Measurements from ENCODE around the gene KDM3B.
"Not testable (repeated sequence)": the region's sequence is repeated elsewhere in the genome, so short reads cannot be mapped to it uniquely, and the experiment has no call there.

The KDM3B gene

DNA sequence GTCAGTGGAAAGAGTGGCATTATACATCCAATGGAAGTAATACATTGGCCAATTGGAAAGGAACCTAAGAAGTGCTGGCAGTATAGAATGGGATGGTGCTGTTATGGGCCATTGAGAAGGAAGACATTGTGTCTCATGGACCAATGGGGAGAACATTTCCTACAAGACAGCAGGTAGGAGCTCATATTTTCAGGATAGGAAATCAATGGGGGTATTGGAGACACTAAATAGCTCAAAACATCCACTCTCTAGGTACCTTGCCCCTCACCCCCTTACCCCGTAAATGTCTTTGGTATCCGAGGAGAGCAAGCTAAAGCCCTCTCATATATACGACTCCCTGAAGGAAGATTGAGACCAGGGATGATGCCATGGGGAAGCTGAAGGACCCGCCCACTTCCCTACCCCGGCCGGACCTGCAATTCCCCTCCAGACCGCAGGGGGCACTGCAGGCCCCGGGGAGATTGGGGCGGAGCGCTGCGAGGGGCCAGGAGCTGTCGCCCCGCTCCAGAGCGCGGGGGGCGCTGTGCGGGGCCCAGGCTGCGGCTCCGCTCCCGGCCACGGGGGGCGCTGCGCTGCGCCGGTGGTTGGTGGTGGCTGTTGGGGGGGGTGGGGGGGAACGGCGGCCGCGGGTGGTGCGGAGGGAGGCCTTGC lies at the start of gene KDM3B:
Gene KDM3B (plus strand): TSS at position 615 of the 651 bp plus-strand sequence. CDS start 111 bp downstream, outside the sequence.
- peak; percentile 68 for DNase-seq (ENCODE audit: low read depth)

GRCh38 chr5:138303372-138303771 lies 49.1 kb upstream of the KDM3B start:
- DNase-seq (ENCODE audit: low read depth) = no peak

GRCh38 chr5:138305797-138306196 lies 46.7 kb upstream of the KDM3B start:
- DNase-seq (ENCODE audit: low read depth) = no peak

DNA sequence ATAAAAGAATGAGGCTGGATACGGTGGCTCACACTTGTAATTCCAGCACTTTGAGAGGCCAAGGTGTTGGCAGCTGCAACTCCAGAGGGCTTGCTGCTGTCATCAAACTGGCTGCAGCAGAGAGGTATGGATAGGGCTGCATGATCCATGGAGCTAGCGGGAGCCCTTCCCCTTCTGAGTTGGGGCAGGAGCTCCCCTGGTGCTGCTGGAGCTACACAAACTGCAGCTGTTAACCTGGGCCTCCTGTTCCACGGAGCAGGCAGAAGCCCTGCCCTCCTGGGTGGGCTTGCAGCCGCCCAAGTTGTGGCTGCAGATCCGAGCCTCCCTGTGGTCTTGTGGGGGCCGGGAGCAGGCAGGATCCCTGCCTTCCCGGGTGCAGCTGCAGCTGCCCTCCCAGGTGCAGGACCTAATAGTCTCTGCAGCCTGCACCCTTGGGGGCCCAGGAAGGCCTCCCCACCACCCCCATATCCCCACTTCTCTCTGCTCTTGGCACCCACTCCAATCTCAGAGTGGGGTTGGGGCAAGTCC lies 36.7 kb upstream of the KDM3B start:
- DNase-seq (ENCODE audit: low read depth) = no peak

GRCh38 chr5:138316355-138316754 lies 36.1 kb upstream of the KDM3B start:
- no peak for DNase-seq (ENCODE audit: low read depth)

GRCh38 chr5:138318211-138318610 lies 34.3 kb upstream of the KDM3B start:
- DNase-seq (ENCODE audit: low read depth) = not testable (repeated sequence)

DNA sequence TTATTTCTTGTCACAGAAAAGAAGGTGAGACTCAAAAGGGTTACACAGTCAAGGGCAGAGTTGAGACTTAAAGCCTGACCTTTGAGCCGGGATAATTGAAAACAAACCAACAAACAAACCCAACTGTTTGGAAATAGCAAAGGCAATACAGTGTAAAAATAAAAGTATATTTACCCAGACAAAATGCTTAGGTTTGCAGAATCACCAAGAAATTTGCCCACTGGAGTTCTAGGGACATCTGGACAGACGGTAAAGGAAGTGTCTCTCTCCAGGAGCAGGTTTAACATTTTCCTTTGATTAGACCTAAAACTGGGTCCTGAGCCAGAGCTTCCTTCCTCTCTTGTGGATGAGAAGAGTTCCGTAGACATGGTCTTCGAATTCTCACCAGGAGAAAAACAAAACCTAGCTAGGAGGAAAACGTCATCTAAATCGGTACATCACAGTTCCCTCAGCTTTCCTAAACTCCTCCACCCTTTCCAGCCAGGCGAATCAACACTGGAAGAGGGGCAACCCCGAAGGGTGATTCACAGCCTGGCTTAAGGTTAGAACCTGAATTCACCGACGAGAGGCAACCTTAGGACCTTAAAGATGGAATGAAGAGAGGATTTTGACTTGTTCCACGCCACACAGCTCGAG lies 21.6 kb upstream of the KDM3B start:
- no peak for DNase-seq (ENCODE audit: low read depth)

DNA sequence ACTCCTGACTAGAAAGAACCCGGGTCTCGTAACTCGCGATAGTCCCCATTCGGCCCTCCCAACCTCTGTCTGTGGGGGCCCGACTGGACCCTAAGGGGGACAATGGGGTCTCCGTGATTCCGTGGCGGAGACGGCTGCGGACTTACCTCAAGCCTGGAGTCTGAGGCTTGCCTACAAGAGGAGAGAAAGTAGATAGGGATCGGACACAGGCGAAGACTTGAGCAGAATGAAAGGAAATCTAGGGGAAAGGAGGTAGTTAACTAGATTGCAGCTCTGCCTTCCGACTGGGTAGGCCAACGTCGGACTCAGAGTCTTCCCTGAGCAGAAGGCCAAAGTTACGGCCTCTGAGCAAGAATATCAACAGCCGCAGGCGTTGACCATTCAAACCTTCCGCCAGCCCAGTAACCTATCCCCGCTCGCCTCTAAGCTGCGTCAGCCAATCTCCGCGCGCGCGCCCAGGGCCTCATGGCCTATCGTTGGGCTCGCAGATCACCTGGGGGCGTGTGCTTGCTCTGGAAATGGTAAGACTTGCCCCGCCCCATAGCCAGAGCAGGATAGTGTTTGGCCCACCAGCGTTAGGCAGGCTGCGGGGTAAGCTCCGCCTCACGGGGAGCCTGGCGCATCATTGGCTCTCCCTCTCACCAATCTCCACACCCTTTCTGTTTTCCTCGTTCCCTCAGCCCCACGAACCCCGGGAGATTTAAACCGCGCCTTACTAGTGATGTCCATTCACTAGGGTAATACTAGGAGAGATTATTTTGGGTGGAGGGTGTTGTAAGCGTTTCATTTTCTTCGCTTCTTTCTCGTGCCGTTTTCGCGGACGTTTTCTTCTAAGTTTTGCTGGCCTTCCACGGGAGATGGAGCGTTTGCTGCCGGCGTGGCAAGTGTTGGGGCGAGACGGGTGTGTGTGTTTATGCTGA lies 20.8 kb upstream of the KDM3B start, which contains the start of gene CDC25C:
Gene CDC25C (minus strand): TSS at position 356 of the 920 bp plus-strand sequence. CDS start 624 bp downstream, outside the sequence.
- peak; percentile 90 for DNase-seq (ENCODE audit: low read depth)

DNA sequence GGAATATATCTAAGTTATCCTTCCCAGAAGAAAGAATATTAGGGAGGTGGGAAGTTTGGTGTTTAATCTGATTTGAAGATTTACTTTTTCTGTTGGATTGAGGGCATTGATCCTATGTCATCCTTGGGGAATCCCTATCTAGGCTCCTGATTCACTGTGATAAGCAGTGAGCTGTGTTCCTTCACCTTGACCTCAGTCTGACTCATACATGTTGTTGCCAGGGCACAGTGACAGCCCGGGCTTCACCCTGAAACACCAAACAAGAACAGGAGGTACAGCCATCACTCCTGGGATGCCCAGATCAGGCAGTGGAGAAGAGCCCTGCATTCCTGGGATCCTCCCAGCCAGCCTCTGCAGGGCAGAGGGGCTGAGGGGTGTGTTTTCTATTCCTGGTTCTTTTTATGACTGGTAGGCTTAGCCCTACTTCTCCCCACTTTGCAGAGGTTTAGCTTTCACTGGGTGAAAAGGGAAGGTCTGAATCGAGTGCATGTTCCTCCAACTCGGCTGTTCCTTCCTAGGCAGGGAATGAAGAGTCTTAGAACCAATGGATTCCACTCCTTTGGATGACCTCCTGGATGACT lies 17.5 kb upstream of the KDM3B start:
- DNase-seq (ENCODE audit: low read depth) = no peak

DNA sequence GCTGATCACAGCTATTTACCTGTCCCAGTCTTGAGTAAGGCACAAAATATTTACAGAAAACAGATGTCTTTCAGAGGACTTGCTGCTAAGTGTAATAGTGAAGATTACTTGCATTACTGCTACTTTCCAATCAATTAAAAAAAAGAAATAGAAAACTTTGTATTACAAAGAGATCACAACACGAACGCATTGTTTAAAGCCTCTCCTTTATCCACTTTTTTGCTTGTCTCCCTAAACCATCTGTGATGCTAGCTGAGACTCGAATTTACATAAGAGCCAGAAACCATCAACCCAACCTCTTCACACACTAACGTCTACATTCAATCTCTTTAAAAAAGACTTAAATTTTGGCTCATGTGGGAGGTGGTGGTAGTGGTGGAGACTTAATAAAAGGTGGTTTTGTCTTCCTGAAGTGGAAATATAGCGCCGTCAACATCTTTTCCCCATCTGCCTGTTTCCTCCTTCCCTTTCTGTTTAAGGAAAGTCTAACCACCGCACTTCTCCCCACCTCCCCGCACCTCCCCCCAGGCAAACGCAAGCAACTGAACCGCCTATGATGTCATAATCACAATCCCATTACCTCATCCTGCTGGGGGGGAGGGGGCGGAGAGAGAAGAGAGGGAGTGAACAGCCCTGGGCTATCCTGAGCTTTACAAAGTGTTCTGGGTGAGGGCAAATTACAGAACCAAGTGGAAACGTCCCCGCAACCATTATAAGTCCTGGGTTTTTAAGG lies 15.4 kb upstream of the KDM3B start:
- DNase-seq (ENCODE audit: low read depth) = peak; percentile 58

DNA sequence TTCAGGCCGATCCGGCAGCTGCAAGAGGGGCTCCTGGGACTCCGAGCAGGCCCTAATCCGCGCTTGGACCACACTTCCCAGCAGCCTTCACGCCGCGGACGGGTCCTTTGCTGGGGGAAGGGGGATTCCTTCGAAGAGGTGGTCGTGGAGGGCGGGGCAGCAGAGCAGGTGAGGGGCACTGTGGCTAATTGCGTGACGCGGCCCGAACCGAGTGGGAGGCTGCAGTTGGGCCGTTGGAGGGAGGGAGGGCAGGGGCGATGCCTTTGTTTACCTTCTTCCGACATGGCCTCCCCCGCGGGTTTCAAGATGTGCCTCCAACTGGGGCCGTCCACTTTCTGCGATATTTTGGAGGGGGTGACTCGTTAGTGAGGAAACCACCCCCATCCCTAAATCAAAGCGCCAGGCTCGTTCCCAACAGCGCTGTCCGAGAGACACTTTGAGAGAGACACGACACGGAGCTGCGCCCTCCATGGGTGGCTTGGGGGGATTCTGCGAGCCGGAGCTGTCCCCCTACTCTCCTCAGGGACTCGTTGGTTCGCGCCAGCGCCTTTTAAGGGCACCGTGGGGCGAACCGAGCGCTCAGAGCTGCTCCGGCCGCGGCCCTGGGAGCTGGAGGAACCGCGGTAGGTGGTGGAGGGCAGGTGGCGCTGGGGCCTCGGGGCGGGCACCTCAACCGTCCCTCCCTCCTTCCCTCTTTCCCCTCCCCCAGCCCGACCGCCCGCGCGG lies 14.6 kb upstream of the KDM3B start, which contains the start of gene FAM53C:
Gene FAM53C (plus strand): TSS at position 582 of the 726 bp plus-strand sequence. CDS start 3,070 bp downstream, outside the sequence.
- peak; percentile 88 for DNase-seq (ENCODE audit: low read depth)

- DNase-seq (ENCODE audit: low read depth) = no peak
These were observed 13.9 kb upstream of the KDM3B start for GRCh38 chr5:138338411-138339090.

- DNase-seq (ENCODE audit: low read depth) = no peak
These were observed 13.4 kb upstream of the KDM3B start for GRCh38 chr5:138339091-138339456.

DNA sequence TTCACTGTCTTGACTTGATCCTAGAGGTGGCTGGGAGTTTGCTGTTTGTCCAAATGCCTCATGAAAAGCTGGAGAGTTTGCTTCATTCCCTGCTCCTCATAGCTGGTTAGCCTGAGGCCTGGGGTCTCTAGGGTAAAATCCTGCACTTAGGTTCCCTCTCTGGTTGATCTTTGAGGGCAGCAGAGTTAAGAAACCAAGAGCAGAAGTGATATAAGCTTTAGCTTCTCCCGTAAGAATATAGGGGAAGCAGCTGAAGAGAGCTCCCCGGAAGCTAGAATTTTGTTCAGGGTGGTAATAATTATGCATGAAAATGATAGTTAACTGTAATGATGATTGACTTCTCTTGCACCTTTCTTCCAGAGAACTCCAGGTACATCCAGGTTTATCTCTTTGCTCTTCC lies 13.0 kb upstream of the KDM3B start:
- no peak for DNase-seq (ENCODE audit: low read depth)

DNA sequence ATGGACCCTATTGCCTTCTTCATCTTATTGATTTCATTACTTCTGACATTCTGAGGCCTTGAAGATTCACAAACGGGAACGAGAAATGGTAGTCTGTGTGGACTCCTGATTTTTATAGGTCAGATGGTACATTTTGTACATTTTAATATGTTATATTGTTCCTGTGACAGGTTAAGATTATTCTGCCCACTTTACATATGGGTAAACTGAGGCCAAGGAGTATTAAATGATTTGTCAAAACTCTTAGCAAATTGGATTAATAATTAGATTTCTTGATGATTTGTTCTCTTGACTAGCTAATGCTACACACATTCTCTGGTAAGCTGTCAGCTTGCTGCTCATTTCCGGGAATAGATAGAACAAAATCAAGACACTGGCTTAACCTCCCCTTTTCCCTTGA lies 12.5 kb upstream of the KDM3B start:
- DNase-seq (ENCODE audit: low read depth) = no peak

- DNase-seq (ENCODE audit: low read depth) = no peak
These were observed 7.4 kb upstream of the KDM3B start for GRCh38 chr5:138344887-138345622.

- DNase-seq (ENCODE audit: low read depth) = no peak
These were observed 5.6 kb upstream of the KDM3B start for GRCh38 chr5:138346889-138347288.

- DNase-seq (ENCODE audit: low read depth) = no peak
These were observed 2.5 kb upstream of the KDM3B start for GRCh38 chr5:138349852-138350562.

GRCh38 chr5:138350563-138350890 lies 2.0 kb upstream of the KDM3B start:
- no peak for DNase-seq (ENCODE audit: low read depth)
